Measurements from ENCODE around the gene FXR2. TPM values are rescaled to one million over a fixed set of nuclear protein-coding genes. Genes with fewer than 3 reads are reported as not detected.
A peak's percentile ranks its signal among the peaks of the same experiment; 100 is the strongest.

The FXR2 gene
- total RNA-seq (2021), result 61.5 and 63.7 TPM in 2 replicates
- Bru-seq, nascent RNA, result percentile 87 among the genes with signal in this experiment
- BruChase-seq, experiment 1, labeled RNA remaining after a 2-hour chase, result percentile 84 among the genes with signal in this experiment
- BruChase-seq, experiment 2, labeled RNA remaining after a 6-hour chase, result percentile 88 among the genes with signal in this experiment
- long read RNA-seq, transcript FXR2-201 (17 exons, 2,957 nt), result major isoform, 47 of 81 reads
- long read RNA-seq, partial matches to known transcripts, result 11 of 81 reads
- long read RNA-seq, other reads (novel, unspliced or antisense), result 23 of 81 reads

- Histone ChIP-seq H3F3A (ENCODE audit: insufficient read depth, low read depth) (no peaks in the 10 kb centered on the region), H3K9me2 (ENCODE audit: insufficient read depth) (no peaks in the 10 kb centered on the region), H3K36me3 (ENCODE audit: low read depth) (no peaks in the 10 kb centered on the region), H3K4me2 (peak within 1 kb of the TSS; percentile 76), H3K27ac (peak within 1 kb of the TSS; percentile 73), H4K20me1 (ENCODE audit: insufficient read depth) (no peaks in the 10 kb centered on the region; the same call in 1 of the 2 replicates), H3K4me3 (peak within 1 kb of the TSS; percentile 89), H2AFZ (peak within 1 kb of the TSS; percentile 71), H3K9me3 (ENCODE audit: insufficient read depth, low read depth) (no peaks in the 10 kb centered on the region), H3K4me1 (replicated peaks; ENCODE audit: insufficient read depth) (peaks cover 22% of the 10 kb centered on the region), H3K27me3 (ENCODE audit: insufficient read depth, low read depth) (no peaks in the 10 kb centered on the region), H3K79me2 (ENCODE audit: low read depth) (peaks cover 44% of the 10 kb centered on the region)
- ChIA-PET POLR2A (ENCODE audit: unreplicated experiment) (interaction anchor here (0.5 to 1.4 kb wide), 18 partner anchors 9 to 574 kb away, joined by 3 to 22 read pairs (median 6); partner anchors contain the start of genes ALOX12B, MPDU1, PLSCR3 and SAT2), CTCF (interaction anchor here (0.5 to 1.6 kb wide), 11 partner anchors 12 to 210 kb away, joined by 3 to 9 read pairs (median 6); partner anchors contain the start of gene TP53)
- no peak for TF ChIP-seq EZH2 (IDR thresholded peaks at IDR 0.05; ENCODE audit: low read depth)
- TF ChIP-seq CTCF (conservative IDR thresholded peaks at IDR 0.05), result peak; percentile 54; the same call in 1 of the 2 replicates
- peak; percentile 94 to 100 for DNase-seq
- BruUV-seq (replicated peaks), result no TSS peak
- intact Hi-C loops (cut with micrococcal nuclease; ENCODE audit: unreplicated experiment), result loop anchor here (1.0 to 2.0 kb wide), 3 partner anchors 24 to 72 kb away; partner anchors contain the start of gene SOX15
These were observed at the start of gene FXR2 for GRCh38 chr17:7614425-7615264. TSS of gene FXR2 (minus strand) at chr17:7614897. CDS start at chr17:7614532, 365 bp downstream.

GRCh38 chr17:7656958-7657609 is 42.4 kb upstream of the FXR2 start:
- no peak overlapping the region for H3K27ac ChIP-seq
- H3K4me1 ChIP-seq (replicated peaks; ENCODE audit: insufficient read depth), result no peaks in the 10 kb centered on the region
- H4K20me1 ChIP-seq (ENCODE audit: insufficient read depth), result no peaks in the 10 kb centered on the region
- no peaks in the 10 kb centered on the region for H3K79me2 ChIP-seq (ENCODE audit: low read depth)
- TF ChIP-seq CTCF (conservative IDR thresholded peaks at IDR 0.05) (no peak), EZH2 (IDR thresholded peaks at IDR 0.05; ENCODE audit: low read depth) (no peak)
- no peak overlapping the region for H3K4me2 ChIP-seq
- no peaks in the 10 kb centered on the region for H3F3A ChIP-seq (ENCODE audit: insufficient read depth, low read depth)
- H3K36me3 ChIP-seq (ENCODE audit: low read depth), result no peaks in the 10 kb centered on the region
- H3K27me3 ChIP-seq (ENCODE audit: insufficient read depth, low read depth), result peaks cover 11% of the 10 kb centered on the region
- H3K9me2 ChIP-seq (ENCODE audit: insufficient read depth), result no peaks in the 10 kb centered on the region
- ChIA-PET POLR2A (ENCODE audit: unreplicated experiment) (no interaction called here), CTCF (no interaction called here)
- intact Hi-C loops (cut with micrococcal nuclease; ENCODE audit: unreplicated experiment), result no loop called here
- no peak for DNase-seq
- H2AFZ ChIP-seq, result no peak overlapping the region
- no TSS peak for BruUV-seq (replicated peaks)
- H3K4me3 ChIP-seq, result no peak overlapping the region
- no peaks in the 10 kb centered on the region for H3K9me3 ChIP-seq (ENCODE audit: insufficient read depth, low read depth)

GRCh38 chr17:7655541-7655840 is 40.8 kb upstream of the FXR2 start:
- intact Hi-C loops (cut with micrococcal nuclease; ENCODE audit: unreplicated experiment), result no loop called here
- Histone ChIP-seq H2AFZ (no peak overlapping the region), H3K9me2 (ENCODE audit: insufficient read depth) (no peaks in the 10 kb centered on the region), H3K4me1 (replicated peaks; ENCODE audit: insufficient read depth) (no peaks in the 10 kb centered on the region), H3K27ac (no peak overlapping the region), H4K20me1 (ENCODE audit: insufficient read depth) (no peaks in the 10 kb centered on the region), H3K36me3 (ENCODE audit: low read depth) (no peaks in the 10 kb centered on the region), H3K27me3 (ENCODE audit: insufficient read depth, low read depth) (peaks cover 11% of the 10 kb centered on the region), H3F3A (ENCODE audit: insufficient read depth, low read depth) (no peaks in the 10 kb centered on the region), H3K79me2 (ENCODE audit: low read depth) (no peaks in the 10 kb centered on the region), H3K4me3 (no peak overlapping the region), H3K9me3 (ENCODE audit: insufficient read depth, low read depth) (no peaks in the 10 kb centered on the region), H3K4me2 (no peak overlapping the region)
- no peak for TF ChIP-seq EZH2 (IDR thresholded peaks at IDR 0.05; ENCODE audit: low read depth)
- TF ChIP-seq CTCF (conservative IDR thresholded peaks at IDR 0.05), result no peak
- no peak for DNase-seq
- CTCF ChIA-PET, result no interaction called here
- BruUV-seq (replicated peaks), result no TSS peak
- POLR2A ChIA-PET (ENCODE audit: unreplicated experiment), result interaction anchor here (0.6 kb wide), 1 partner anchor 10 kb away, joined by 4 read pairs; no protein-coding TSS in a partner anchor

Measured in PC-9 (cell line).